A673 (cell line): Measurements from ENCODE around the gene CHCHD6.

Source experiments
- EZH2 ChIP-seq: fragments of 200-600 bp; sonication (generic); IDR thresholded peaks from 2 replicates; pipeline ENCODE4 v1.6.1; 2017; ENCODE audit warnings: borderline replicate concordance, low read depth, mild to moderate bottlenecking, mixed read lengths, antibody characterized with exemption, low read length; ENCODE audit not compliant: poor library complexity, severe bottlenecking
- TF ChIP-seq, protein P1 (sequence below): fragments of 300-800, 200-600 bp; sonication (generic); conservative IDR thresholded peaks from 2 replicates; pipeline ENCODE4 v1.5.1; 2017; ENCODE audit warnings: low read depth, mild to moderate bottlenecking, antibody characterized with exemption, low read length, moderate library complexity, mixed read lengths

DNA sequence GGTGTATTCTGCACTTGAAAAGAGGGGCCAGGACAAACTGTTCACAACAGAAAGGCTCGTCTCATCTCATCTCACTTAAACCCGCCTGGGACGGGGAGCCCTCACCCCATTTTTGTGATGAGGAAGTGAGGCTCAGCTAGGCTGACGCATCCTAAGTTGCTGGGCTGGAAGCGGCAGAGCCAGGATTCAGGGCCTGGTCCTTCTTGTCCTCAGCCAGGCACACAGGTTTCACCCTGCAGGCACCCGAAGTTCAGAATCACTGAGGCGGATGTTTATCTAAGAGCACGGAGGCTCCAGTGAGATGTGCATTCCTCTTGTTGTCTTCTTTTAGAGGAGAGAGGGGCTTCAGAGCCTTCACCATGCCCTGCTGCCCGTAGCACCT lies 227.8 kb downstream of the CHCHD6 start:
- TF ChIP-seq, protein P1, sequence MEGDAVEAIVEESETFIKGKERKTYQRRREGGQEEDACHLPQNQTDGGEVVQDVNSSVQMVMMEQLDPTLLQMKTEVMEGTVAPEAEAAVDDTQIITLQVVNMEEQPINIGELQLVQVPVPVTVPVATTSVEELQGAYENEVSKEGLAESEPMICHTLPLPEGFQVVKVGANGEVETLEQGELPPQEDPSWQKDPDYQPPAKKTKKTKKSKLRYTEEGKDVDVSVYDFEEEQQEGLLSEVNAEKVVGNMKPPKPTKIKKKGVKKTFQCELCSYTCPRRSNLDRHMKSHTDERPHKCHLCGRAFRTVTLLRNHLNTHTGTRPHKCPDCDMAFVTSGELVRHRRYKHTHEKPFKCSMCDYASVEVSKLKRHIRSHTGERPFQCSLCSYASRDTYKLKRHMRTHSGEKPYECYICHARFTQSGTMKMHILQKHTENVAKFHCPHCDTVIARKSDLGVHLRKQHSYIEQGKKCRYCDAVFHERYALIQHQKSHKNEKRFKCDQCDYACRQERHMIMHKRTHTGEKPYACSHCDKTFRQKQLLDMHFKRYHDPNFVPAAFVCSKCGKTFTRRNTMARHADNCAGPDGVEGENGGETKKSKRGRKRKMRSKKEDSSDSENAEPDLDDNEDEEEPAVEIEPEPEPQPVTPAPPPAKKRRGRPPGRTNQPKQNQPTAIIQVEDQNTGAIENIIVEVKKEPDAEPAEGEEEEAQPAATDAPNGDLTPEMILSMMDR = no peak
- no peak for TF ChIP-seq EZH2
